Right atrium auricular region (tissue), 2 donors: Measurements from ENCODE around the gene PCGF3. TPM values are rescaled to one million over a fixed set of nuclear protein-coding genes. Genes with fewer than 3 reads are reported as not detected.
"Not testable (repeated sequence)": the region's sequence is repeated elsewhere in the genome, so short reads cannot be mapped to it uniquely, and the experiment has no call there.

Experiments used
- DNase-seq: peaks from one replicate; pipeline ENCODE4 v3.0.0-alpha.2; 2019; ENCODE audit warnings: low spot score
- H3K27ac ChIP-seq, 2 donors: fragments of 200-600 bp; sonication (generic); 1 replicate in 1 of 2; 2 replicates in 1 of 2; pipeline ENCODE4 v1.5.1; 2016 to 2019
- H3K27me3 ChIP-seq, 2 donors: fragments of 200-600 bp; sonication (generic); one replicate each; pipeline versions ENCODE4 v1.5.1 to v1.6.0; 2017 to 2019
- H3K36me3 ChIP-seq: fragments of 200-600 bp; sonication (generic); one replicate; pipeline ENCODE4 v1.5.1; 2016
- H3K4me1 ChIP-seq, 2 donors: fragments of 200-600 bp; sonication (generic); one replicate each; pipeline versions ENCODE4 v1.5.1 to v1.6.0; 2017 to 2019
- H3K4me3 ChIP-seq, 2 donors: fragments of 200-600 bp; sonication (generic); 1 replicate in 1 of 2; 2 replicates in 1 of 2; pipeline ENCODE4 v1.5.1; 2017 to 2019; ENCODE audit warnings: mild to moderate bottlenecking in 1 of 2, moderate library complexity in 1 of 2
- H3K9me3 ChIP-seq, 2 donors: fragments of 200-600 bp; sonication (generic); one replicate each; pipeline ENCODE4 v1.5.1; 2019
- CTCF ChIP-seq, 2 donors: fragments of 200-600 bp; sonication (generic); IDR thresholded peaks; one replicate each; pipeline ENCODE4 v1.5.1; 2019; ENCODE audit warnings: antibody characterized with exemption in 2 of 2
- total RNA-seq, 2 donors: library from RNA; depleted of rRNA; stranded (reverse); fragments of >200 nt; gene quantifications; one replicate each; pipeline ENCODE4 v1.1.0, GENCODE V29; 2016

Gene PCGF3
- total RNA-seq, 2 donors from 2014 or later, result 17.9 to 22.6 TPM

GRCh38 chr4:666436-666810 lies 39.2 kb upstream of the PCGF3 start:
- TF ChIP-seq CTCF (IDR thresholded peaks at IDR 0.05), result no peak
- no peak overlapping the region for H3K27ac ChIP-seq
- DNase-seq, result no peak
- no peaks in the 10 kb centered on the region for H3K27me3 ChIP-seq
- H3K36me3 ChIP-seq, result peaks cover 8% of the 10 kb centered on the region
- H3K4me3 ChIP-seq, result no peak overlapping the region
- no peaks in the 10 kb centered on the region for H3K9me3 ChIP-seq
- peaks cover 0 to 18% of the 10 kb centered on the region in 2 donors for H3K4me1 ChIP-seq

- Histone ChIP-seq H3K4me3 (no peak overlapping the region), H3K27me3 (no peaks in the 10 kb centered on the region), H3K27ac (no peak overlapping the region), H3K4me1 (peaks cover 0 to 18% of the 10 kb centered on the region in 2 donors), H3K36me3 (peaks cover 14% of the 10 kb centered on the region), H3K9me3 (no peaks in the 10 kb centered on the region)
- DNase-seq, result no peak
- no peak for TF ChIP-seq CTCF (IDR thresholded peaks at IDR 0.05)
Observed at GRCh38 chr4:666822-667544, 38.6 kb upstream of the PCGF3 start.

- TF ChIP-seq CTCF (IDR thresholded peaks at IDR 0.05), result no peak
- Histone ChIP-seq H3K9me3 (no peaks in the 10 kb centered on the region), H3K4me3 (no peak overlapping the region), H3K27ac (no peak overlapping the region), H3K4me1 (peaks cover 0 to 18% of the 10 kb centered on the region in 2 donors), H3K36me3 (peaks cover 18% of the 10 kb centered on the region), H3K27me3 (no peaks in the 10 kb centered on the region)
- DNase-seq, result no peak
Observed at GRCh38 chr4:667545-667925, 38.1 kb upstream of the PCGF3 start.

- H3K4me1 ChIP-seq, result peaks cover 0 to 21% of the 10 kb centered on the region in 2 donors
- DNase-seq, H3K9me3 ChIP-seq: not testable (repeated sequence)
Observed at GRCh38 chr4:668219-668618, 37.4 kb upstream of the PCGF3 start.

GRCh38 chr4:669806-670559 lies 35.6 kb upstream of the PCGF3 start:
- peaks cover 0 to 15% of the 10 kb centered on the region in 2 donors for H3K4me1 ChIP-seq
- not testable (repeated sequence) for DNase-seq, H3K27me3 ChIP-seq

More at GRCh38 chr4:668219-668618, 37.4 kb upstream of the PCGF3 start:
- H3K4me3 ChIP-seq, H3K27me3 ChIP-seq, H3K27ac ChIP-seq: not testable (repeated sequence)
- H3K36me3 ChIP-seq, result peaks cover 22% of the 10 kb centered on the region

DNA sequence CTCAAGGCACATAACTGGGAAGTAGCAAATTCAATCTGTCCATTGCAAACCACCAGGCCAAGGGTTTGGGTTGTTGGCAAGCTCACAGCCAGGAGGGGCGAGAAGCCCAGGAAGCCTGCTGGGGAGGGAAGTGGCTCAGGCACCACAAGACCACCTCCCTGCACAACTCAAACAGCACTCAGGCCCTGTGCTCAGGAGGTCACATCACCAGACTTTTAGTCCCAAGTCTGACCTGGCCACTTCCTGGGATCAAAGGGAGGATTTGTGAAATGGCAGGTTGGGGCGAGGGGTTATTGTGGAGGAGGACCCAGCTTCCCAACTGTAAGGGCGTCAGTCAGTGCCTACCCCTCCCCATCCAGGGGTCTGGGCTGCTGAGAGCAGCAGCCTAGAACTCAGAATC lies 33.9 kb upstream of the PCGF3 start:
- no peaks in the 10 kb centered on the region for H3K9me3 ChIP-seq
- H3K36me3 ChIP-seq, result peaks cover 22% of the 10 kb centered on the region
- no peaks in the 10 kb centered on the region for H3K27me3 ChIP-seq
- no peak overlapping the region for H3K27ac ChIP-seq
- no peak for DNase-seq
- H3K4me3 ChIP-seq, result no peak overlapping the region
- no peak for TF ChIP-seq CTCF (IDR thresholded peaks at IDR 0.05)
- H3K4me1 ChIP-seq, result peaks cover 0 to 31% of the 10 kb centered on the region in 2 donors

More at GRCh38 chr4:669806-670559, 35.6 kb upstream of the PCGF3 start:
- peaks cover 22% of the 10 kb centered on the region for H3K36me3 ChIP-seq
- H3K4me3 ChIP-seq, H3K9me3 ChIP-seq, H3K27ac ChIP-seq: not testable (repeated sequence)
